ENCODE results near the gene ANKRD31.
"Not testable (repeated sequence)": the region's sequence is repeated elsewhere in the genome, so short reads cannot be mapped to it uniquely, and the experiment has no call there.

ANKRD31 gene

DNA sequence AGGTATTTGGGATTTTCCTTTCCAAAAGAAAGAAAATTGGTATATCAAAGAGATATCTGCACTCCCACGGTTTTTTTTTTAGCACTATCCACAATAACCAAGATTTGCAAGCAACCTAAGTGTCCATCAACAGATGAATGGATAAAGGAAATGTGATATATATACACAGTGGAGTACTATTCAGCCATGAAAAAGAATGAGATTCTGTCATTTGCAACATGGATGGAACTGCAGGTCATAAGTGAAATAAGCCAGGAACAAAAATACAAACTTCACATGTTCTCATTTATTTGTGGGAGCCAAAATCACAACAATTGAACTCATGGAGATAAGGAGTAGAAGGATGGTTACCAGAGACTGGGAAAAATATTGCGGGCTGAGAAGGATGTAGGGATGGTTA lies 9.8 kb downstream of the ANKRD31 start:
- in situ Hi-C loops (cut with MboI; ENCODE audit: low sequenced_read_pairs): loop anchor here (25.0 kb wide), 1 partner anchor 460 kb away; no protein-coding TSS in a partner anchor

DNA sequence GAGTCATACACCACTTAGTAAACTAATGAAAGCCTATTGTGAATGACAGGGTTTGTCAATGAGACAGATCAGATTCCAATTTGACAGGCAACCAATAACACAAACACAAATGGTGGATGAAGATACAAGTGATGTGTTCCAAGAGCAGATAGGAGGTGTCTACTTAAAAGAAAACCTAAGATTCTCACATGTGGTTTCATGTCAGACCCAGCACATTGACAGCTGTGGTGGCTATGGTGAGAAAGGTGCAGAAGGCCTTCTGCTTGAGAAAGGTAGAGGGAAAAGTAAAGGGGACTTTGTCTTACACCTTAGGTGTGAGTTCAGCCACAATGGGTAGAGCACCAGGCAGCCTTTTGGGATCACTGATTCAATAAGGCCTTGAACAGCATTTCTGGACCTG lies 11.2 kb downstream of the ANKRD31 start:
- in situ Hi-C loops (cut with MboI; ENCODE audit: low sequenced_read_pairs): loop anchor here (25.0 kb wide), 1 partner anchor 462 kb away; no protein-coding TSS in a partner anchor

DNA sequence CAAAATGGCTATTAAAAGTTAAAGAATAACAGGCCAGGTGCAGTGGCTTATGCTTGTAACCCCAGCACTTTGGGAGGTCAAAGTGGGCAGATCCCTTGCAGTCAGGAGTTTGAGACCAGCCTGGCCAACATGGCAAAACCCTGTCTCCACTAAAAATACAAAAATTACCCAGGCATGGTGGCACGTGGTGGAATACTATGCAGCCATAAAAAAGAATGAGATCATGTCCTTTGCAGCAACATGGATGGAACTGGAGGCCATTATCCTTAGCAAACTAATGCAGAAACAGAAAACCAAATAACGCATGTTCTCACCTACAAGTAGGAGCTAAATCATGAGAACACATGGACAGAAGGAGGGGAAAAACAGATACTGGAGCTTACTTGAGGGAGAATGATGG lies 15.9 kb downstream of the ANKRD31 start:
- in situ Hi-C loops (cut with MboI; ENCODE audit: low sequenced_read_pairs): not testable (repeated sequence)

DNA sequence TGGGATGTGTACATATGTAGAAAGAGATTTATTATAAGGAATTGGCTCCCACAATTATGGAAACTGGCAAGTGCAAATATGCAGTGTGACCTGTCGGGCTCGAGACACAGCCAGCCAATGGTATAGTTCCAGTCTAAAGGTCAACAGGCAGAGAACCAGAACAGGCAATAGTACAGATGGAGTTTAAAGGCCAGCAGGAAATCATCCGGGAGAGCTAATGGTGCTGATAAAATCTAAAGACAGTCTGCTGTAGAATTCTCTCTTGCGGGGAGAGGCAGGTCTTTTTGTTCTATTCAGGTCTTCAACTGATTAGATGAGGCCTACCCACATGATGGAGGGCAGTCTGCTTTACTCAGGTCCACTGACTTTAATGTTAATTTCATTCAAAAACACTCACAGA lies 21.8 kb downstream of the ANKRD31 start:
- in situ Hi-C loops (cut with MboI; ENCODE audit: low sequenced_read_pairs): no loop called here

DNA sequence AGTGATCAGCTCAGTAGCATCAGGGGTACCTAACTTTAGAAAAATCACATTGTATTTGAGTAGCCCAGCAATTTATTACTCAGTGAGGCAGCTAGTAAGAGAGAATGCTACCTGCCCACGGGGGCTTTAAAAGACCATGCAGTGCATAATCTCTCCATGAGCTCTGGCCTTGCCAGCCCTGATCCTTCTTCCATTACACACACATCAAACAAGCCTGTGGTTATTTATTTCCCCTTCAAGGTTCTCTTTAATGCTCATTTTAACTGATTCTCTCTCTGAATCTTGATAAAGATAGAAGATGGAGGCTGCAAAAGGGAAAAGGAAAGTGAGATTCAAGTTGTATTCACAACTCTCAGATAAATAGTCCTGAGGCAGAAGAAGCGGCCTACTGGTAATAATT lies 22.3 kb downstream of the ANKRD31 start:
- in situ Hi-C loops (cut with MboI; ENCODE audit: low sequenced_read_pairs): no loop called here

DNA sequence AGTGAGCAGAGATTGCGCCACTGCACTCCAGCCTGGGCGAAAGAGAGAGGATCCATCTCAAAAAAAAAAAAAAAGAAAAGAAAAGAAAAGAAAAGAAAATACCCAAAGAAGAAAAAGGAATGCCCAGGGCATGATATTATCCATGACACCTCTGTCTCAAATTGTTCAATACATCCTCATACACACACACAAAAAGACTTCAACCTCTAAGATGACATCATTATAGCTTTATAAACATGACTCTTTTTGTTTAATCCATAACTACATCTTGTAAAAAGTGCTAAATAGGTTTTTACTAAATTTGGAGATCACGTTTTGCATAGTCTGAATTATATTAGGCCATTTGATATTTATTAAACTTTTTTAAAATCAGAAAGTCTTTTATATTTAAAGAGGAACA lies 33.1 kb downstream of the ANKRD31 start:
- in situ Hi-C loops (cut with MboI; ENCODE audit: low sequenced_read_pairs): no loop called here

DNA sequence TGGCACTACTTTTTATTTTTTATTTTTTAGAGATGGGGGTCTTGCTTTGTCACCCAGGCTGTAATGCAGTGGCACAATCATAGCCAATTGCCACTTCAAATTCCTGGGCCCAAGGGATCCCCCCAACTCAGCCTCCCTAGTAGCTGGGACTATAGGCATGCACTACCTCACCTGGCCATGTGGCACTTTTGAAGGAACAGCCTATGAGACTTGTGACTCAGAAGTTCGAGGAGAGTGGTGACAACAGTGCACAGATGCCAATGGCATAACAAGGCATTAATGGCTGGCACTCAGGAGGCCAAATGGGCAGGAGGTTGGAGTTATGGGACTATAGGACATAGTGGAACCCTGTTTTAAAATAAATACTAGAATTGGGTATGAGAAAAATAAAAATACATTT lies 33.7 kb downstream of the ANKRD31 start:
- in situ Hi-C loops (cut with MboI; ENCODE audit: low sequenced_read_pairs): no loop called here

DNA sequence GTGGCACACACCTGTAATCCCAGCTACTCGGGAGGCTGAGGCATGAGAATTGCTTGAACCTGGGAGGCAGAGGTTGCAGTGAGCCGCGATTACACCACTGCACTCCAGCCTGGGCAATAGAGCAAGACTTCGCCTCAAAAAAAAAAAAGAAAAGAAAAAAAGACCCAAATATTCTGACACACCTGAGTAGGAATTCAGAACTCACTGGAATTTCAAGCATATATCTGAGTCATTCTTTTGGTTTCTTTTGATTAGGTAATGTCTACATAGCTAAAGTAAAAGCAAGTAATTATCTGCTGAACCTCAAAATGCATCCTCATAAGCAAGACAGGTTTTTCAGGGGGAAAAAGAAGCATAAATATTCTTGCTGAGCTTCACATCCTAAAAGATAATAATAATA lies 35.9 kb downstream of the ANKRD31 start:
- in situ Hi-C loops (cut with MboI; ENCODE audit: low sequenced_read_pairs): no loop called here

DNA sequence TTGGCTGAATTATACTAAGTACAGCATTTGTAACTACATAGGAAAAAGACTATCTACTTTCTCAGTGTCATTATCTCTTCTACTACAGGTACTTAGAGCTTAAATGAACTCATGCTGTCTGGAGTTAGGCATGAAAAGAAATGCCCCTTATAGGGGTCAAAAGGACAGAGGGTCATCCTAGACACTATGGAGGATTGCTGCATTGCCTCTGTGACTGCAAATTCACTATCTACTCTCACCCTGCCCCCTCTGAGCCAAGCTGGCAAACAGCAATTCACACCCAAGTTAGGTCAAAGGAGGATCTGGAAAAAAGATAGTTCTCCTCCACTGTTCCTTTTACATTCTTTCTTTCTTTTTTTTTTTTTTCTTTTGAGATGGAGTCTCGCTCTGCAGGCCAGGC lies 36.7 kb downstream of the ANKRD31 start:
- in situ Hi-C loops (cut with MboI; ENCODE audit: low sequenced_read_pairs): no loop called here

DNA sequence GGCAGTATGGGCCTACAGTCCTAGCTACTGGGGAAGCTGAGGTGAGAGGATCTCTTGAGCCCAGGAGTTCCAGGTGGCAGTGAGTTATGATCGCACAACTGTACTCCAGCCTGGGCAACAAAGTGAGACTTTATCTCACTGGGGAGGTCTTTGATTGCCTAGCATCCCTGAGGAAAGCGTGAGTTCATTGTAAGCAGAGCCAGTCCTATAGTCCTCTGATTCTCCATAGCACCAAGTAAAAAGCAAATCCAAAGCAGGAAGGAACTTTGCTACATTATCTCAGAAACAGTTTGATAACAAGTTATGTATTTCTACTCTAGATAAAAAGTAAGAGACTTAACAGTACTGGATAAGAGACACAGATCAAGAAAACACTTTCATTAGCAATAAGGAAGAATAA lies 37.6 kb downstream of the ANKRD31 start:
- in situ Hi-C loops (cut with MboI; ENCODE audit: low sequenced_read_pairs): no loop called here

DNA sequence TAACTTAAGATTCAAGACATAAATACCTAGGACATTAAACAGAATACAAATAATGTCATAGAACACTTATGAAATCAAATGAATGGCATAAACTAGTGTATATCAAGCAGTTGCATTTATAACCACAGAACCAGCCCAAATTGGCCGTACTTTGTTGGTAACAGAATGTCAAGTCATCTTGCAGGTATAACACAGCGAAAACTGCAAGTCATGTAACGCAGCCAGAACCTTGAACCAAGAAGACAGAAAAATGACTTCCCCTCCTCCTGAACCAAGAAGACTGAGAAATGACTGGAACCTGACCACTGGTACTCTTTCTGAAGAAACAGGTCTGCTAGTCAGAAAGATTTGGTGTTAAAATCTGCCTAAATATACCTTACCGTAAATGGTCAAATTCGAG lies 38.9 kb downstream of the ANKRD31 start:
- in situ Hi-C loops (cut with MboI; ENCODE audit: low sequenced_read_pairs): no loop called here

DNA sequence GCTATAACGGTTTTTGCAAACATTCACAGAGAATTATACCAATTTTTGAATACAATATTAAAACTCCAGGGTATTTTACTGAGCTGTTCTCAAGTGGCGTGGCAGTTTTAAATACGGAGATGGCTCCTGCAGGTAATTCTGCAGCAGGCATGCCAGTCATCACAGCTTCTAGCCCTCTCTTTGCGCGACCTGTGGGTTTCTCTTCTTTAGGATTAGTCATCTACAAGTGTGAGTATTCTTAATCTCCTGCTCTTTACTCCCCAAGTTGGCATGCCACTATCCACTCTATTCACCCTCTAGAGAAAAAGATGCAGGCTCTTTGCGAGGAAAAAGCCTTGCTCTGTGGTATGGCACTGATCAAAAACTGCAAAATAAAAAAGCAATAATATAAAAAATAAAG lies 43.9 kb downstream of the ANKRD31 start:
- in situ Hi-C loops (cut with MboI; ENCODE audit: low sequenced_read_pairs): no loop called here

DNA sequence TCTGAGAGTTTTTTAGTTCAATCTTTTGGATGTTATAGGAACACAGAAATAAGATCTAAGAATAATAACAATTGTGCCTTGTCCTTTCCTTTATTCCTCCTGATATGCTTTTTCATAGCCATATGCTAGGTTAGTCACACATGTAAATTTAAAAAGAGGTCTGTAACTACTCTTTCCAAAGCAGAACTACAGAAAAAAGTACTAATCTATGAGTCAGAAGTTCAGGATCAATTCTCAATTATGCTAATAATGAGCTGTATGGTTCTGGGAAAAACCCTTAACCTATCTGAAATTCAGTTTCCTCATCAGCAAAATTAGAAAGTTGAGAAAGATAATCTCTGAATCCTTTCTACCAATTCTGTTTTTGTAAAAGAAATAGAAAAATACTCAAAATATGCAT lies 44.4 kb downstream of the ANKRD31 start:
- in situ Hi-C loops (cut with MboI; ENCODE audit: low sequenced_read_pairs): no loop called here

DNA sequence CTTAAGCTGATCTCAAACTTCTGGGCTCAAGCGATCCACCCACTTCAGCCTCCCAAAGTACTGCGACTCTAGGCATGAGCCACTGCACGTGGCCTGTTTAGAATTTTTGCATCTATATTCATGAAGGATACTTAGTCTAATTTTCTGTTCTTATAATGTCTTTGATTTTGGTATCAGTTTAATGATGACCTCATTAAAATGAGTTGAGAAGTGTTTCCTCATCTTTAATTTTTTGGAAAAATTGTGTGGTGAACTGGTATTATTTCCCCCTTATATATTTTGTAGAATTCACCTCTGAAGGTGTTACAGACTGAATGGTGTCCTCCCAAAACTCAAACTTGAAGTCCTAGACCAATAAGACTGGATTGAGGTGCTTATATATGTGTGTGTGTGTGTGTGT lies 46.5 kb downstream of the ANKRD31 start:
- in situ Hi-C loops (cut with MboI; ENCODE audit: low sequenced_read_pairs): no loop called here

DNA sequence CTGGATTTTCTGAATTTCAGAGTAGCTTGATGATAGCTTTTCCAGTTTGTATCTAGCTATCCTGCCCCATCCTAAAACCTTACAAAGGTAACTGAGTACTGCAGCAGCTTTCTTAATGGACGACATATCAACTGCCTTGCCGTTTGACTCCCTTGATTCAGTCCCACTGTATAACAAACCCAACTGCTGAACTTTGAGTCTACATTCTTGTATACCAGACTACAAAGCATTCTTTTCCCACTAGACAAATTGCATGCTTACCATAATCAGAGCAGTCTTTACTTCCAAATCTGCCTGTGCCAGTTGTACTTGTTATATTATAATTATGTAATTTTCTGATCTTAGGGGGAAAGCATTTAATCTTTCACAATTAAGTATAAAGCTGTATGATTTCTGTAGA lies 47.3 kb downstream of the ANKRD31 start:
- in situ Hi-C loops (cut with MboI; ENCODE audit: low sequenced_read_pairs): no loop called here

DNA sequence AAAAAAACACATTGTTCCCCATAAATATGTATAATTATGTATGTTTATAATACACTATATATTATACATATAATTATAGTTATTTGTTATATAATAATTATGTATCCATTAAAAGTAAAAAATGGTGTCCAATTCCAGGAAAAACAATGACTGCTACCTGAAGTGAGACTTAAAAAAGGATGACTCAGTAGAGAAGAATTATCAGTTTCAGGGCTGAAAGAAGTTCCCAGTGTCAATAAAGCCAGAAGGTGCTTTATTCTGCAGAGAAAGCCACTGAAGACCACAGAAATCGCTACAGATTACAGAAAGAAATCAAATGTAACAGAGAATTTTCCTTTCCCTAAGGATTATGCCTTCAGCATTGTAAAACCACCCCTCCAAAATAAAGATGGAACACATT lies 50.9 kb downstream of the ANKRD31 start:
- in situ Hi-C loops (cut with MboI; ENCODE audit: low sequenced_read_pairs): no loop called here

DNA sequence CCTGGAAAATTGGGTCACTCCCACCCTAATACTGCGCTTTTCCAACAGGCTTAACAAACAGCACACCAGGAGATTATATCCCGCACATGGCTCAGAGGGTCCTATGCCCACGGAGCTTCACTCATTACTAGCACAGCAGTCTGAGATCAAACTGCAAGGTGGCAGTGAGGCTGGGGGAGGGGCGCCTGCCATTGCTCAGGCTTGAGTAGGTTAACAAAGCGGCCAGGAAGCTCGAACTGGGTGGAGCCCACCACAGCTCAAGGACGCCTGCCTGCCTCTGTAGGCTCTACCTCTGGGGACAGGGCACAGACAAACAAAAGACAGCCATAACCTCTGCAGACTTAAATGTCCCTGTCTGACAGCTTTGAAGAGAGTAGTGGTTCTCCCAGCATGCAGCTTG lies 60.7 kb downstream of the ANKRD31 start:
- in situ Hi-C loops (cut with MboI; ENCODE audit: low sequenced_read_pairs): not testable (repeated sequence)

DNA sequence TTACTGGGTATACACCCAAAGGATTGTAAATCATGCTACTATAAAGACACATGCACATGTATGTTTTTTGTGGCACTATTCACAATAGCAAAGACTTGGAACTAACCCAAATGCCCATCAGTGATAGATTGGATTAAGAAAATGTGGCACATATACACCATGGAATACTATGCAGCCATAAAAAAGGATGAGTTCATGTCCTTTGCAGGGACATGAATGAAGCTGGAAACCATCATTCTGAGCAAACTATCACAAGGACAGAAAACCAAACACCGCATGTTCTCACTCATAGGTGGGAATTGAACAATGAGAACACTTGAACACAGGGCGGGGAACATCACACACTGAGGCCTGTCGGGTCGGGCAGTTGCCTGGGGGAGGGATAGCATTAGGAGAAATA lies 61.8 kb downstream of the ANKRD31 start:
- in situ Hi-C loops (cut with MboI; ENCODE audit: low sequenced_read_pairs): not testable (repeated sequence)

DNA sequence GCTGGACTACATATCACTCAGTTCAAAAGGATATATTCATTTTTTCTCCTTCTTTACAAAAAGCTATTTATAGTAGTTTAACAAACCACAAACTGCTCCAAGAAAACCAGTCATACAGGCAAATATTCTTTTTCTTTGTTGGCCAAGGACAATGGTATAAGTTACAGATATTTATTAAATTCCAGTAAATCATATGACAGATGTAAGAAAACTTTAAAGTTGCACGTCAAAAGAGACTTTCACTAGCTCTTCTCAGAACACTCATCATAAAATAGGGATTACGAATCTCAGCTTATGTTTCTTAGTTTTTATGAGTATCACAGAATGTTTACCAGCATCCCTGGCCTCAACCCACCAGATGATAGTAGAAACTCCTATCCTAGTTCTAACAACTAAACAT lies 67.2 kb downstream of the ANKRD31 start:
- in situ Hi-C loops (cut with MboI; ENCODE audit: low sequenced_read_pairs): no loop called here

DNA sequence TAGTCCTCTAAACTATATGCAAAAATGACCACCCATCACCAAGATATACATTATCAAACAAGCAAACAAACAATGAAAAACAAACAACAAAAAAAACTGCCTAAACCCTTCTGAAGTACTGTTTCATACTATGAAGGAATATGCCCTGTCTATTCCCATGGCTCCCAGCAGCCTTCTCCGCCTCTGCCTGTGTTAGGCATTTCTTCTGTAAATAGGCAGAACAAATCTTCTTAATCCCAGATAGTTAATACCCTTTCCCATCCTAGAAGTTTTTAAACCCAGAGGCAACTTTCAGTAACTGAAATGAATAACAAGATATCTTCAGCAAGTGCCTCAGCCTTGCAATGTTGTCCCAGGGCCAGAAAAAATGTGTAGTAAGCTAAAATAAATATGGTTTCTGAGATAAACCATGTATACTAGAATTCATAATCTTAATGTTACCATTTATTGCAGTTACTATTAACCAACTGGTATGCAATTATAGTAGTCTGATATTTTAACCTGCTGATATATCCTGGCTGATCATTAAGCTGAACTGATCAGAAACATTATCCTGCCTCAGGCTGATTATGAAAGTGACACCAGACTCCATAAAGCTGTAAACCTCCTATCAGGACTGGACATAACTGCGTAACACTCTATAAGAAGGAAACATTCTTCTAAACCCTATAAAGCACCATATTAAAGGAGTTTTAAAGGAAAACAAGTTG lies 68.5 kb downstream of the ANKRD31 start:
- in situ Hi-C loops (cut with MboI; ENCODE audit: low sequenced_read_pairs): no loop called here

DNA sequence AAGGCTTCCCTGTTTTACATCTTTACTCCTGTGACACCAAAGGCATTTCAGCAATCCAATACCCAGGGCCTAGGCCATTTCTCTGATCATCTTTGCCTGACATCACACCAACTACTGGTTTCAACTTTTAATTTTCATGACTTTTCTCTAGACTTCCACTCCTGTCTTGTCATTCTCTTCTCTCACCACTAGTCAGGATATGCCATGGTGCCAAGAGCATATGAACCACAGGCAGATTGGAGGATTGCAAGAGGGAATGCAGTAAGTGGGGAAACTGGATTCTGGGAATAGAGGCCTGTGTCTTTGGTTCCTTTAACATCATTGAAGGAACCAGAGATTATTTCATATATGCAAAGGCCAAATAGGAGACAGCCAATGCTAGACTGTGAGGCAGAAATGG lies 69.3 kb downstream of the ANKRD31 start:
- in situ Hi-C loops (cut with MboI; ENCODE audit: low sequenced_read_pairs): no loop called here

DNA sequence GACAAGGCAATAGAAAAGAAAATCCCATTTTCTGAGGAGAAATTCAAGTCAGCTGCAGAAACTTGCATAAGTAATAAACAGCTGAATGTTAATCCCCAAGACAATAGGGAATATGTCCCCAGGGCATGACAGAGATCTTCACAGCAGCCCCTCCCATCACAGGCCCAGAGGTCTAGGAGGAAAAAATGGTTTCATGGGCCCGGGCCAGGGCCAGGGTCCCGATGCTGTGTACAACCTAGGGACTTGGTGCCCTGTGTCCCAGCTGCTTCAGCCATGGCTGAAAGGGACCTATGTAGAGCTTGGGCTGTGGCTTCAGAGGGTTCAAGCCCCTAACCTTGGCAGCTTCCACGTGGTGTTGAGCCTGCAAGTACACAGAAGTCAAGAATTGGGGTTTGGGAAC lies 75.2 kb downstream of the ANKRD31 start:
- in situ Hi-C loops (cut with MboI; ENCODE audit: low sequenced_read_pairs): not testable (repeated sequence)

DNA sequence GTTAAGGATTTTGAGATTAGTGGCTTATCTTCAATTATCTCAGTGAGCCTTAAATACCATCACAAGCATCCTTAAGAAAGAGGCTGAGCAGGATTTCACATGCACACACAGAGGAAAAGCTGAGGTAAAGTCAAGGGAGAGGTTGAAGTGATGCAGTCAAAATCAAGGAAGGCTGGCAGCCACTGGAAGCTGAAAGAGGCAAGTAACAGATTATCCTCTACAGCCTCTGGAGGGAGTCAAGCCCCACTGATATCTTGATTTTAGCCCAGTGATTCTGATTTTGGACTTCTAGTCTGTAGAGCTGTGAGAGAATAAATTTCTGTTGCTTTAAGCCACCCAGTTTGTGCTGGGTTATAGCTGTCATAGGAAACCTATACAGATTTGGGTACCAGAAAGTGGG lies 80.1 kb downstream of the ANKRD31 start:
- in situ Hi-C loops (cut with MboI; ENCODE audit: low sequenced_read_pairs): no loop called here
